PFSK-1 (cell line): ENCODE results near the gene GSG1L.

Experiments used
- FOXP2 ChIP-seq: optimal IDR thresholded peaks from 2 replicates; pipeline ENCODE3; 2011; ENCODE audit warnings: borderline replicate concordance, control low read depth, inconsistent platforms; ENCODE audit not compliant: insufficient read depth; ENCODE audit errors: extremely low read length, extremely low read depth
- POLR2AphosphoS5 ChIP-seq: IDR thresholded peaks from 2 replicates; pipeline ENCODE4 v1.6.1; 2012; ENCODE audit warnings: low read depth, mild to moderate bottlenecking, control low read depth, low read length, moderate library complexity
- SIN3A ChIP-seq: IDR thresholded peaks from 2 replicates; pipeline ENCODE4 v1.6.1; 2012; ENCODE audit warnings: mild to moderate bottlenecking, low read length, moderate library complexity, borderline replicate concordance; ENCODE audit not compliant: insufficient read depth
- TAF1 ChIP-seq: IDR thresholded peaks from 2 replicates; pipeline ENCODE4 v1.6.1; 2012; ENCODE audit warnings: low read length, control low read depth, borderline replicate concordance; ENCODE audit not compliant: insufficient read depth
- TF ChIP-seq, protein P1 (sequence below), 2 experiments: IDR thresholded peaks; 2 replicates each; pipeline versions ENCODE4 v1.6.1 to v1.8.0; 2011 to 2012; ENCODE audit warnings: low read depth in 2 of 2, low read length in 2 of 2, control low read depth in 1 of 2, inconsistent platforms in 1 of 2, mild to moderate bottlenecking in 1 of 2, moderate library complexity in 1 of 2; ENCODE audit not compliant: insufficient read depth in 1 of 2

GSG1L gene

DNA sequence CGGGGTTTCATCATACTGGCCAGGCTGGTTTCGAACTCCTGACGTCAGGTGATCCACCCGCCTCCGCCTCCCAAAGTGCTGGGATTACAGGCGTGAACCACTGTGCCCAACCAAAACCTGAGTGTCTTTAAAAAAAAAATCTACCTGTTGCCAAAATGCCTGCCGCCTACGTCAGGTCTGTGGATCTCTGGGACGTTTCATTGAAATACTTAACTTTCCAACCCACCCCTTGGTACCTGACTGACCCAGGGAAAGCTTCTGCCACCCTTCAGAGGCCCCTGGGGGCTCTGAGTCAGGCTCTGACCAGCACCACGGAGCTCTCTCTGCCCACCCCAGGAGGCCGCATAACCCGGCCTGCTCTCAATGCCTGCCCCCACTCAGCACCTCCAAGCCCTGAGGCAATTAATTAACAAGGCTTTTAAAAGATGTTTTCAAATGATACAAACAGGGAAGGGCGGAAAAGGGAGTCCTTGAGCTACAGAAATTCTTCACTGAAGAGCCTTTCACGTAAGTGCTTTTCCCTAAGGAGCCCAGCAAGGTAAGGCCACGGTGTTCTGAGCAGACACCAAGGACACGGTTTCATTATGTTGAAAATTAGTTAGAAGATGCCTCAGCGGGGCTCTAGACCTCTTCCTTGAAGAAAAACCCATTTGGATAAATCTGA is 29.3 kb upstream of the GSG1L start:
- TF ChIP-seq SIN3A: no peak
- TF ChIP-seq FOXP2: no peak
- no peak for TF ChIP-seq TAF1
- TF ChIP-seq, protein P1, sequence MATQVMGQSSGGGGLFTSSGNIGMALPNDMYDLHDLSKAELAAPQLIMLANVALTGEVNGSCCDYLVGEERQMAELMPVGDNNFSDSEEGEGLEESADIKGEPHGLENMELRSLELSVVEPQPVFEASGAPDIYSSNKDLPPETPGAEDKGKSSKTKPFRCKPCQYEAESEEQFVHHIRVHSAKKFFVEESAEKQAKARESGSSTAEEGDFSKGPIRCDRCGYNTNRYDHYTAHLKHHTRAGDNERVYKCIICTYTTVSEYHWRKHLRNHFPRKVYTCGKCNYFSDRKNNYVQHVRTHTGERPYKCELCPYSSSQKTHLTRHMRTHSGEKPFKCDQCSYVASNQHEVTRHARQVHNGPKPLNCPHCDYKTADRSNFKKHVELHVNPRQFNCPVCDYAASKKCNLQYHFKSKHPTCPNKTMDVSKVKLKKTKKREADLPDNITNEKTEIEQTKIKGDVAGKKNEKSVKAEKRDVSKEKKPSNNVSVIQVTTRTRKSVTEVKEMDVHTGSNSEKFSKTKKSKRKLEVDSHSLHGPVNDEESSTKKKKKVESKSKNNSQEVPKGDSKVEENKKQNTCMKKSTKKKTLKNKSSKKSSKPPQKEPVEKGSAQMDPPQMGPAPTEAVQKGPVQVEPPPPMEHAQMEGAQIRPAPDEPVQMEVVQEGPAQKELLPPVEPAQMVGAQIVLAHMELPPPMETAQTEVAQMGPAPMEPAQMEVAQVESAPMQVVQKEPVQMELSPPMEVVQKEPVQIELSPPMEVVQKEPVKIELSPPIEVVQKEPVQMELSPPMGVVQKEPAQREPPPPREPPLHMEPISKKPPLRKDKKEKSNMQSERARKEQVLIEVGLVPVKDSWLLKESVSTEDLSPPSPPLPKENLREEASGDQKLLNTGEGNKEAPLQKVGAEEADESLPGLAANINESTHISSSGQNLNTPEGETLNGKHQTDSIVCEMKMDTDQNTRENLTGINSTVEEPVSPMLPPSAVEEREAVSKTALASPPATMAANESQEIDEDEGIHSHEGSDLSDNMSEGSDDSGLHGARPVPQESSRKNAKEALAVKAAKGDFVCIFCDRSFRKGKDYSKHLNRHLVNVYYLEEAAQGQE (IDR thresholded peaks at IDR 0.05; ENCODE audit: insufficient read depth in 1 of 2, low read depth in 2 of 2, low read length in 2 of 2): no peak
- no peak for TF ChIP-seq POLR2AphosphoS5

DNA sequence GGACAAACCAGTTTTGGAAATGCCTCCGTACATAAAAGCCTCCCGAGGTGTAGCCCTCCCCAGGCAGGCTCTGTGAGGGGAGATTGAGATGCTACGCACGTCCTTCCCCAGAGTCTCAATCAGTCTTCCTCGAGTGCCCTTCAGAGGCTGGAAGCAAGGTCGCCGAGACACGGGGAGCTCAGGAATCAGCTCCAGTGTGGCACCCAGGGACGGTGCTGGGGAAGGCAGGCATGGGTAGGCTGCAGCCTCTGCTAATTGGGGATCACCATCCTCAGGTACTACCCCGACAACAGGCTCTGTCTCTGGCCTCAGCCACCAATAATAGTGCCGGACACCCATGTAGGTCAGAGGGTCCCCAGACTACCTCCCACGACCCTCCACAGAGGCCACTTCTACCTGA is 28.1 kb upstream of the GSG1L start:
- TF ChIP-seq SIN3A: no peak
- no peak for TF ChIP-seq TAF1
- TF ChIP-seq, protein P1 (IDR thresholded peaks at IDR 0.05; ENCODE audit: insufficient read depth in 1 of 2, low read depth in 2 of 2, low read length in 2 of 2): no peak
- no peak for TF ChIP-seq FOXP2
- no peak for TF ChIP-seq POLR2AphosphoS5

DNA sequence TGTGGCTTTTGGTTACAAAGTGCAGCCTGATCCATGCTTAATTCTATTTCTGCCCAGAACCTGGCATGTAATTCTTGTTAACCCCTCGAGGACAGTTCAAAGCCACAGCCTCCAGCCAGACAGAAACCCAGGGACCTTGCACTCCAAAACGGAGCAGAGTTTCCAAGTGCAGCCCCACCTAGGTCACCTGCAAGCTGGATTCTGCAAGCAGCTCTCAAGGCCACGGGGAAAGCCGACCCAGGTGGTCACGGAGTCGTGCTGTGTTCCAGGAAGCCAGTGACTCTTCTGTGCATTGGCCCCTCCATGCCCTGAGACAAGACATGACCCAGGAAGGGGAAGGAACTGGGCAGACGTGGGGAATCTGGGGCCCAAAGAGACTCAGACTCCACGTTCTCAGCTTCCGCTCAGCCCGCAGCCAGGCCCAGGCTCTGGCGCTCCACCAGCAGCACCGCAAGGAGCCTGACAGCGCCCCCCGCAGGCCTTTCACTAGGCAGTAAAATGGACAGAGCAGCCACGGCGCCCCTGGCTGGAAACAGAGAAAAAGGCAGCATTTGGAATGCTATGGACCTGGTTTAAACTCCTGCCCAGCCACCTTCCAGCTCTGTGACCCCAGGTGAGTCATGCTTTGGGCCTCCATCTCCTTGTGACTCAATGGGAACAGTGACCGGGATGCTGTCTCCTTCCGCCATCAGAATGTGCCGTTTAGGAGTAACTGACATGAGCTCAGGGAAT is 27.3 kb upstream of the GSG1L start:
- no peak for TF ChIP-seq SIN3A

DNA sequence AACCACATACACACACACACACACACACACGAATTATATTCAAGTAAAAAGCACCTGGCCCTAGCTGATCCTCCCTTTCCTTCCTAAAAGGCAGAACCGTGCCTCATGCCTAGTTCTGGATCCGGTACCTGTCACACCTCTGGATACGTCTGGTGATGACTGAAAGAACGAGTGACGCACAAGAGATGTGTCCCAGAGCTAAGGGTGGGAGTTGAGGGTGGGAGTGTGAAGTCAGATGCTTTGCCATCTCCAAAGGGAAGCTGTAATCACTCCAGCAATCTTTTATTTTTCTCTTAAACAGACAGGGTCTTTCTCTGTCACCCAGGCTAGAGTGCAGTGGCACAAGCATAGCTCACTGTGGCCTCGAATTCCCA is 26.5 kb upstream of the GSG1L start:
- TF ChIP-seq, protein P1 (IDR thresholded peaks at IDR 0.05; ENCODE audit: insufficient read depth in 1 of 2, low read depth in 2 of 2, low read length in 2 of 2): no peak
- TF ChIP-seq TAF1 (no peak), FOXP2 (no peak), POLR2AphosphoS5 (no peak), SIN3A (no peak)

DNA sequence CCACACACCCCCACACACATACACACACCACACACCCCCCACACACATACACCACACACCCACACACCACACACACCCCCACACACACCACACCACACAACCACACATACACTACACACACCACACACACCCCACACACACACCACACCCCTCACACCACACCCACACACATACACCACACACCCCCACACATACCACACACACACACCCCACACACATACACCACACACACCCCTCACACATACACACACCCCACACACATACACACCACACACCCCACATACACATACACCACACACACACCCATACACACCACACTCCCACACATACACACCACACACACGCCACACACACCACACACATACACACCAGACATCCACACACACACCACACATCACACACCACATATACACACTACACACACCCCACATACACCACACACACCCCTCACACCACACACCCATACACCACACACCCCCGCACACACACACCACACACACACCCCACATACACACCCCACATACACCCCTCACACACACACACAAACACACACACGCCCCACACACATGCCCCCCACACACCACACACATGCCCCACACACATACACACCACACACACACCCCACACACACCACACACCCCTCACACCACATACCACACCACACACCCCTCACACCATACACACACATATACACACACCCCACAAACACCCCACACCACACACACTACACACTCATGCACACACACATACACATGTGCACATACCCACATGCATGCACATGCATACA is 25.9 kb upstream of the GSG1L start:
- TF ChIP-seq POLR2AphosphoS5 (no peak), SIN3A (no peak), TAF1 (no peak), FOXP2 (no peak)
- TF ChIP-seq, protein P1 (IDR thresholded peaks at IDR 0.05; ENCODE audit: insufficient read depth in 1 of 2, low read depth in 2 of 2, low read length in 2 of 2): no peak
